Gastrocnemius medialis (tissue), 4 donors: Measurements from ENCODE around the gene GYS2.

Experiments
- POLR2A ChIP-seq, 2 donors: fragments of 450-650 bp; IDR thresholded peaks; one replicate each; pipeline ENCODE4 v1.6.1; 2017; ENCODE audit warnings: antibody characterized with exemption in 2 of 2, mild to moderate bottlenecking in 2 of 2, moderate library complexity in 2 of 2
- TF ChIP-seq, protein P1 (sequence below), 5 experiments: fragments of 450-650 bp in 3 of 5; fragments of 200-600 bp in 2 of 5; sonication (generic) in 2 of 5; IDR thresholded peaks in 4 of 5; conservative IDR thresholded peaks in 1 of 5; 1 replicate in 4 of 5; 2 replicates in 1 of 5; pipeline ENCODE4 v1.5.1; 2016 to 2019; ENCODE audit warnings: antibody characterized with exemption in 5 of 5, mild to moderate bottlenecking in 3 of 5, moderate library complexity in 3 of 5

DNA sequence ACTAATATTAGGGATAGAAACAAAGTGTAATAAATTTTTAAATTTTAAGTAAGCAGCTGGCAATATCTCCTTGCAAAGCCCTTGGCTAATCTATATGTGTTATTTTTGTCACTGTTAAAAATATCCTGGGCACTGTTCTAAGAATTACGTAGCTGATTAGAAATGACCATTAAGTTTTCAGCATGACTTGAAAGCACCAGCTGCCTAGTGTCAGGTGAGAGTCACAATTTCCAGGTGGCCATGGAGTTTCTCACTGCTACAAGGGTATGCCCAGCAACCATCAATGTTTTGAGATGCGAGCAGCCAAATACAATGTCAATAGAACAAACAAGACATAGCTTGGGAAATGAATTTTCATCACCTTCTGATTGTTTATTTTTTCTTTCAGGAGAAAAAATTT, 23.3 kb upstream of the GYS2 start:
- TF ChIP-seq, protein P1, sequence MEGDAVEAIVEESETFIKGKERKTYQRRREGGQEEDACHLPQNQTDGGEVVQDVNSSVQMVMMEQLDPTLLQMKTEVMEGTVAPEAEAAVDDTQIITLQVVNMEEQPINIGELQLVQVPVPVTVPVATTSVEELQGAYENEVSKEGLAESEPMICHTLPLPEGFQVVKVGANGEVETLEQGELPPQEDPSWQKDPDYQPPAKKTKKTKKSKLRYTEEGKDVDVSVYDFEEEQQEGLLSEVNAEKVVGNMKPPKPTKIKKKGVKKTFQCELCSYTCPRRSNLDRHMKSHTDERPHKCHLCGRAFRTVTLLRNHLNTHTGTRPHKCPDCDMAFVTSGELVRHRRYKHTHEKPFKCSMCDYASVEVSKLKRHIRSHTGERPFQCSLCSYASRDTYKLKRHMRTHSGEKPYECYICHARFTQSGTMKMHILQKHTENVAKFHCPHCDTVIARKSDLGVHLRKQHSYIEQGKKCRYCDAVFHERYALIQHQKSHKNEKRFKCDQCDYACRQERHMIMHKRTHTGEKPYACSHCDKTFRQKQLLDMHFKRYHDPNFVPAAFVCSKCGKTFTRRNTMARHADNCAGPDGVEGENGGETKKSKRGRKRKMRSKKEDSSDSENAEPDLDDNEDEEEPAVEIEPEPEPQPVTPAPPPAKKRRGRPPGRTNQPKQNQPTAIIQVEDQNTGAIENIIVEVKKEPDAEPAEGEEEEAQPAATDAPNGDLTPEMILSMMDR (IDR thresholded peaks at IDR 0.05 in 4 of 5, conservative IDR thresholded peaks at IDR 0.05 in 1 of 5), result no peak
- no peak for TF ChIP-seq POLR2A (IDR thresholded peaks at IDR 0.05)
